Thyroid gland (tissue), 4 donors: Measurements from ENCODE around the gene MALL.

ENCODE experiments used
- CTCF ChIP-seq, 6 experiments: fragments of 200-600 bp in 3 of 6; fragments of 450-650 bp in 3 of 6; sonication (generic) in 3 of 6; IDR thresholded peaks; one replicate each; pipeline ENCODE4 v1.5.1; 2016 to 2019; ENCODE audit warnings: antibody characterized with exemption in 6 of 6, mild to moderate bottlenecking in 2 of 6, inconsistent platforms in 1 of 6, moderate library complexity in 1 of 6
- POLR2A ChIP-seq, 2 donors: fragments of 450-650 bp; IDR thresholded peaks; one replicate each; pipeline ENCODE4 v1.6.1; 2017; ENCODE audit warnings: antibody characterized with exemption in 2 of 2, mild to moderate bottlenecking in 2 of 2, moderate library complexity in 1 of 2

GRCh38 chr2:110116033-110116710 lies 550 bp upstream of the MALL start:
- TF ChIP-seq CTCF (IDR thresholded peaks at IDR 0.05) = peak in 5 of 6 experiments; percentile 16 to 57 (median 37)
- no peak for TF ChIP-seq POLR2A (IDR thresholded peaks at IDR 0.05)
